OCI-LY1 (cell line): ENCODE results near the gene KDM2A.

Experiments
- H2AFZ ChIP-seq: fragments of 200-600 bp; sonication (generic), shearing (Covaris generic); 2 replicates; pipeline ENCODE4 v1.6.0; 2014; ENCODE audit warnings: antibody characterized with exemption, mild to moderate bottlenecking, low read length
- H3F3A ChIP-seq: fragments of 200-600 bp; sonication (generic), shearing (Covaris generic); 2 replicates; pipeline ENCODE4 v1.6.0; 2014; ENCODE audit warnings: mild to moderate bottlenecking, antibody characterized with exemption, low read length, moderate library complexity; ENCODE audit not compliant: insufficient read depth
- H3K27ac ChIP-seq: fragments of 200-600 bp; sonication (generic); 2 replicates; pipeline ENCODE4 v1.5.1; 2014; ENCODE audit warnings: low read length, mixed run types, mild to moderate bottlenecking, low read depth; ENCODE audit not compliant: poor library complexity, severe bottlenecking
- H3K27me3 ChIP-seq: fragments of 200-600 bp; sonication (generic); 2 replicates; pipeline ENCODE4 v1.6.0; 2014; ENCODE audit warnings: antibody characterized with exemption, mild to moderate bottlenecking, low read length, moderate library complexity; ENCODE audit not compliant: insufficient read depth
- H3K36me3 ChIP-seq: fragments of 200-600 bp; sonication (generic); 2 replicates; pipeline ENCODE4 v1.6.1; 2014; ENCODE audit warnings: mild to moderate bottlenecking, antibody characterized with exemption, low read length, moderate library complexity, mixed read lengths; ENCODE audit not compliant: insufficient read depth
- H3K4me1 ChIP-seq: fragments of 200-600 bp; sonication (generic); 2 replicates; pipeline ENCODE4 v1.5.1; 2014; ENCODE audit warnings: mild to moderate bottlenecking, low read length, moderate library complexity; ENCODE audit not compliant: insufficient read depth, severe bottlenecking
- H3K4me2 ChIP-seq: fragments of 200-600 bp; sonication (generic), shearing (Covaris generic); 2 replicates; pipeline ENCODE4 v1.6.1; 2014; ENCODE audit warnings: low read length
- H3K4me3 ChIP-seq: fragments of 200-600 bp; sonication (generic); 2 replicates; pipeline ENCODE4 v1.5.1; 2014; ENCODE audit warnings: low read length, low read depth, mild to moderate bottlenecking, mixed read lengths; ENCODE audit not compliant: poor library complexity, severe bottlenecking
- H3K79me2 ChIP-seq: fragments of 200-600 bp; shearing (Covaris generic); 2 replicates; pipeline ENCODE4 v1.6.1; 2016; ENCODE audit warnings: mixed run types, low read length, mixed read lengths; ENCODE audit not compliant: insufficient read depth
- H3K9ac ChIP-seq: fragments of 200-600 bp; sonication (generic), shearing (Covaris generic); 2 replicates; pipeline ENCODE4 v1.6.1; 2014; ENCODE audit warnings: mild to moderate bottlenecking, low read length, mixed read lengths
- H3K9me2 ChIP-seq: fragments of 200-600 bp; sonication (generic), shearing (Covaris generic); 2 replicates; pipeline ENCODE4 v1.6.1; 2014; ENCODE audit warnings: low read depth, mild to moderate bottlenecking, low read length, mixed read lengths
- H3K9me3 ChIP-seq: fragments of 200-600 bp; shearing (Covaris generic); 2 replicates; pipeline ENCODE4 v1.6.1; 2014; ENCODE audit warnings: low read length, mixed read lengths
- H4K20me1 ChIP-seq: fragments of 200-600 bp; sonication (generic), shearing (Covaris generic); 2 replicates; pipeline ENCODE4 v1.6.0; 2016; ENCODE audit warnings: mild to moderate bottlenecking, low read length; ENCODE audit not compliant: insufficient read depth
- CTCF ChIP-seq: fragments of 200-600 bp; sonication (generic), shearing (Covaris generic); IDR thresholded peaks from 2 replicates; pipeline ENCODE4 v1.5.1; 2017; ENCODE audit warnings: mild to moderate bottlenecking, antibody characterized with exemption, low read length, moderate library complexity, mixed read lengths
- EZH2 ChIP-seq: fragments of 200-600 bp; sonication (generic), shearing (Covaris generic); IDR thresholded peaks from 2 replicates; pipeline ENCODE4 v1.8.0; 2017; ENCODE audit warnings: borderline replicate concordance, mixed run types, mild to moderate bottlenecking, antibody characterized with exemption, low read length, moderate library complexity, mixed read lengths

The KDM2A gene

GRCh38 chr11:67277231-67277961, 158.3 kb downstream of the KDM2A start:
- Histone ChIP-seq H3K27me3 (no peaks in the 10 kb centered on the region), H3K4me1 (peaks cover 62% of the 10 kb centered on the region), H3K79me2 (peaks cover 21% of the 10 kb centered on the region), H3F3A (no peaks in the 10 kb centered on the region), H3K27ac (peak overlapping the region; percentile 98), H3K9me2 (no peaks in the 10 kb centered on the region), H3K9ac (peak overlapping the region; percentile 78), H3K4me3 (peak overlapping the region; percentile 50), H2AFZ (no peak overlapping the region), H3K36me3 (peaks cover 74% of the 10 kb centered on the region), H3K4me2 (peak overlapping the region; percentile 75), H3K9me3 (no peaks in the 10 kb centered on the region), H4K20me1 (no peaks in the 10 kb centered on the region)
- TF ChIP-seq EZH2 (no peak), CTCF (no peak)

- H3K4me2 ChIP-seq = peak overlapping the region; percentile 75
- peaks cover 53% of the 10 kb centered on the region for H3K4me1 ChIP-seq
- no peaks in the 10 kb centered on the region for H3K27me3 ChIP-seq
- peaks cover 12% of the 10 kb centered on the region for H3K79me2 ChIP-seq
- H3K9me3 ChIP-seq = no peaks in the 10 kb centered on the region
- no peaks in the 10 kb centered on the region for H4K20me1 ChIP-seq
- H3K9me2 ChIP-seq = no peaks in the 10 kb centered on the region
- no peaks in the 10 kb centered on the region for H3F3A ChIP-seq
- peak overlapping the region; percentile 98 for H3K27ac ChIP-seq
- peak overlapping the region; percentile 50 for H3K4me3 ChIP-seq
- peaks cover 75% of the 10 kb centered on the region for H3K36me3 ChIP-seq
- peak overlapping the region; percentile 78 for H3K9ac ChIP-seq
- no peak for TF ChIP-seq EZH2
- no peak for TF ChIP-seq CTCF
- no peak overlapping the region for H2AFZ ChIP-seq
Observed at GRCh38 chr11:67278135-67278938, 159.3 kb downstream of the KDM2A start.

GRCh38 chr11:67278939-67279588, 160.0 kb downstream of the KDM2A start:
- Histone ChIP-seq H4K20me1 (no peaks in the 10 kb centered on the region), H3K9me2 (no peaks in the 10 kb centered on the region), H3K36me3 (peaks cover 82% of the 10 kb centered on the region), H3K9me3 (no peaks in the 10 kb centered on the region), H3K4me3 (no peak overlapping the region), H3K9ac (peak overlapping the region; percentile 78; the same call in 1 of the 2 replicates), H3K27me3 (no peaks in the 10 kb centered on the region), H3K4me2 (no peak overlapping the region), H2AFZ (no peak overlapping the region), H3K4me1 (peaks cover 45% of the 10 kb centered on the region), H3K27ac (peak overlapping the region; percentile 98), H3K79me2 (peaks cover 7% of the 10 kb centered on the region; the same call in 1 of the 2 replicates), H3F3A (no peaks in the 10 kb centered on the region)
- TF ChIP-seq CTCF (no peak), EZH2 (no peak)
